ENCODE measurements around the gene MAP6D1. TPM values are rescaled to one million over a fixed set of nuclear protein-coding genes. Genes with fewer than 3 reads are reported as not detected.

MAP6D1 gene
- total RNA-seq, 1 donor from 2014 or later, result 0.79 TPM

DNA sequence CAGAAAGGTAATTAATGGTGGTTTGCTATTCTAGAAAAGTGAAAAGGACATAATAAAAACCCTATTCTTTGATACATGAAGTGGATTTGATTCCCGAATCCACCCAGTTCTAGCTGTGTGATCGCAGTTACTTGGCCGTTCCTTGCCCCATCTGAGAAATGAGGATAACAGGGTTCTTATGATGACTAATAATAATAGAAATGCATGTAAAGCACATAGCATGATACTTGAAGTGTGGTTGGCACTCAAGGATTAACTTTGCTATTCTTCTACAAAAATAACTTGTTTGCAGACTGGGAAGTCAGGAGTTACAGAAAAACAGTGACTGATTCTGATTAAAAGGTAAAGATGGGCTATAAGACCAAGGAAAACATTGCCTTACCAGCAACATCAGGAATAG is 32.5 kb upstream of the MAP6D1 start:
- no peak for DNase-seq (ENCODE audit: low read depth)
- Histone ChIP-seq H3K4me3 (ENCODE audit: low read depth, low read length) (no peak overlapping the region), H3K27me3 (ENCODE audit: control insufficient read depth, insufficient read depth, low read length) (no peaks in the 10 kb centered on the region), H3K36me3 (ENCODE audit: control insufficient read depth, insufficient read depth, low read length) (peaks cover 6% of the 10 kb centered on the region)
- TF ChIP-seq, protein P1, sequence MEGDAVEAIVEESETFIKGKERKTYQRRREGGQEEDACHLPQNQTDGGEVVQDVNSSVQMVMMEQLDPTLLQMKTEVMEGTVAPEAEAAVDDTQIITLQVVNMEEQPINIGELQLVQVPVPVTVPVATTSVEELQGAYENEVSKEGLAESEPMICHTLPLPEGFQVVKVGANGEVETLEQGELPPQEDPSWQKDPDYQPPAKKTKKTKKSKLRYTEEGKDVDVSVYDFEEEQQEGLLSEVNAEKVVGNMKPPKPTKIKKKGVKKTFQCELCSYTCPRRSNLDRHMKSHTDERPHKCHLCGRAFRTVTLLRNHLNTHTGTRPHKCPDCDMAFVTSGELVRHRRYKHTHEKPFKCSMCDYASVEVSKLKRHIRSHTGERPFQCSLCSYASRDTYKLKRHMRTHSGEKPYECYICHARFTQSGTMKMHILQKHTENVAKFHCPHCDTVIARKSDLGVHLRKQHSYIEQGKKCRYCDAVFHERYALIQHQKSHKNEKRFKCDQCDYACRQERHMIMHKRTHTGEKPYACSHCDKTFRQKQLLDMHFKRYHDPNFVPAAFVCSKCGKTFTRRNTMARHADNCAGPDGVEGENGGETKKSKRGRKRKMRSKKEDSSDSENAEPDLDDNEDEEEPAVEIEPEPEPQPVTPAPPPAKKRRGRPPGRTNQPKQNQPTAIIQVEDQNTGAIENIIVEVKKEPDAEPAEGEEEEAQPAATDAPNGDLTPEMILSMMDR (IDR thresholded peaks at IDR 0.05; ENCODE audit: insufficient read depth, low read length, severe bottlenecking), result no peak
- FAIRE-seq, result no peak

DNA sequence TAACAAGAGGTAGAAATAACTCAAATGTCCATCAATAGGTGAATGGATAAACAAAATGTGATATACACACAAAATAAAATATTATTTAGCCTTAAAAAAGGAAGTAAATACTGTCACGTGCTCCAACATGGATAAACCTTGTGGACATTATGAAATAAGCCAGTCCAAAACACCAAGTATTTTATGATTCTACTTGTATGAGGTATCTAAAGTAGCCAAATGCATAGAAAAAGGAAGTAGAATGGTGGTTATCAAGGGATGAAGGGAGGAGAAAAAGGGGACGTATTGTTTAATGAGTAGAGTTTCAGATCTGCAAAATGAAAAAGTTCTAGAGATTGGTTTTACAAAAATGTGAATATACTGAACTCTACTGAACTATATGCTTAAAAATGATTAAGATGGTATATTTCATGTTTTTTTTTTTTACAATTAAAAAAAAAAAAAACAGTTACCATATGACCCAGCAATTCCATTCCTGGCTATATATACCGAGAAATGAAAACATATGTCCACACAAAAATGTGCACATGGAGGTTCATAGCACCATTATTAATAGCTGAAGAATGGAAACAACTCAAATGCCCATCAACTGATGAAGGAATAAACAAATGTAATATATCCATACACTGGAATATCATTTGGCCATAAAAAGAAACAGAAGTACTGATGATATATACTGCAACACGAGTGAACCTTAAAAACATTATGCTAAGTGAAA is 29.1 kb upstream of the MAP6D1 start:
- no peak overlapping the region for H3K4me3 ChIP-seq (ENCODE audit: low read depth, low read length)
- H3K27me3 ChIP-seq (ENCODE audit: control insufficient read depth, insufficient read depth, low read length), result no peaks in the 10 kb centered on the region
- DNase-seq (ENCODE audit: low read depth) (no peak), FAIRE-seq (no peak)
- TF ChIP-seq, protein P1 (IDR thresholded peaks at IDR 0.05; ENCODE audit: insufficient read depth, low read length, severe bottlenecking), result no peak
- H3K36me3 ChIP-seq (ENCODE audit: control insufficient read depth, insufficient read depth, low read length), result no peaks in the 10 kb centered on the region

DNA sequence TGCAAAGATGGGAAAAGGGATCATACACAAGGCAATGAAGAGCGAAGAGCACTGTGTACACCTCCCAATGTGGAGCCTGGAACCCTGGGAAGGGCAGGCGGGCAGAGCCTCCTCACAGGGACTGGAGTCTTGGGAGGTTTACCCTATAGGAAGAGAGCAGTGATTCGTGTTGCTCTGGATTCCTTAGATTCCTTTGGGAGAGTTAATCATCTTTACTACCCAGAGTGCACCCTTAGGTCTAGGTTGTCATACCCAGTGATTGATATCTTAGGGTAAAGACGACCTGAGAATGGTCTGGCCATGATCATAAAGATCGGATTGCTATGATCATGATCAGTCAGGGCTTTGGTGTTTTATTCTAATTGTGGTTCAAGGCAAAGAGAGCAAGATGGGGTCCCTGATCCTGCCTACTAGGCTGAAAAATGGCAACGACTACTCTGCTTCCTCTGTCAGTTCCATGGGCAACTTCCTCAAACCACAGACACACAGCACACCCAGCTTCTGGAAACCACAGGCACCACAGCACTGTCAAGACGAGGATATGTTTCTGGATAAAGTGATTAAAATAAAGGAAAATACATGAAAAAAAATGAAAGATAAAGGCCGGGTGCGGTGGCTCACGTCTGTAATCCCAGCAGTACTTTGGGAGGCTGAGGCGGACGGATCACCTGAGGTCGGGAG is 20.4 kb upstream of the MAP6D1 start:
- Histone ChIP-seq H3K36me3 (ENCODE audit: control insufficient read depth, insufficient read depth, low read length) (peaks cover 3% of the 10 kb centered on the region), H3K4me3 (ENCODE audit: low read depth, low read length) (no peak overlapping the region), H3K27me3 (ENCODE audit: control insufficient read depth, insufficient read depth, low read length) (no peaks in the 10 kb centered on the region)
- DNase-seq (ENCODE audit: low read depth) (peak; percentile 58), FAIRE-seq (no peak)
- TF ChIP-seq, protein P1 (IDR thresholded peaks at IDR 0.05; ENCODE audit: insufficient read depth, low read length, severe bottlenecking), result no peak

DNA sequence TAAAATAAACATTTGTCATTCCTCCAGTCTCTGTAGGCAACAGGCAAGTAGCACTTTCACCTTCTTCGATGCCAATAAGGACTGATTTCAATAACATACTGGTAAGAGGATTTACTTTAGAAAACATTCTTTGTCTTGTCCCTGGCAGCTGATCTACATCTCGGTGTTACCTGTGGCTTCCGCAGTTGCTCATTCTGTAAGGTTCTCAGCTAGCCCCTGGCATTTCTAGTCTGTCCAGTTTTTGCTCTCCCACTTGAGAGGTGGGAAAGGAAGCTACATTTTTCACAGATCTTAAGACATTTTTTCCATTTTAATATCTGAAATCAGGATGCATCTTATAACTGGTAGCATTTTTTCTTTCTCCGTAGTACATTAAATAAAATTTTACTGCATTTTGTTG is 19.7 kb upstream of the MAP6D1 start:
- H3K36me3 ChIP-seq (ENCODE audit: control insufficient read depth, insufficient read depth, low read length), result peaks cover 3% of the 10 kb centered on the region
- TF ChIP-seq, protein P1 (IDR thresholded peaks at IDR 0.05; ENCODE audit: insufficient read depth, low read length, severe bottlenecking), result no peak
- FAIRE-seq (no peak), DNase-seq (ENCODE audit: low read depth) (peak; percentile 59)
- H3K4me3 ChIP-seq (ENCODE audit: low read depth, low read length), result no peak overlapping the region
- H3K27me3 ChIP-seq (ENCODE audit: control insufficient read depth, insufficient read depth, low read length), result no peaks in the 10 kb centered on the region

DNA sequence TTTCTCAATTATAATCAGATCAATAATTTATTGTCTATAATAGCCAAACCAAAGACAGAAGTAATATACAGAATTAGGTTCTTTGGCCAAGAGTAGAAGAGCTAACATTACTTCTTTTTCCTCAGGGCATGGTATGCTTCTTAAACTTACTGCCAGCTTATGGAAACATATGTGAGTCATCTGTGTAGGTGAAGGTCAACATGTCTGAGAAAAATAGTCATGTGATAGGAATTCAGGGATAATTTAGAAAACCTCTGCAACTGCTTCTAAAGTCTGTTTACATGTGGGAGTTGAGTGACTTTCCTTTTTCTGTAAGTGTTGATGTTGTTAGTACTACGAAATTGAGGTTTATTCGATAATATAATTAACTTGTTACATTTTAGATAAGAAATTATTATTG is 19.2 kb upstream of the MAP6D1 start:
- no peaks in the 10 kb centered on the region for H3K27me3 ChIP-seq (ENCODE audit: control insufficient read depth, insufficient read depth, low read length)
- no peak overlapping the region for H3K4me3 ChIP-seq (ENCODE audit: low read depth, low read length)
- peak; percentile 95 for DNase-seq (ENCODE audit: low read depth)
- FAIRE-seq, result no peak
- H3K36me3 ChIP-seq (ENCODE audit: control insufficient read depth, insufficient read depth, low read length), result peaks cover 7% of the 10 kb centered on the region
- TF ChIP-seq, protein P1 (IDR thresholded peaks at IDR 0.05; ENCODE audit: insufficient read depth, low read length, severe bottlenecking), result no peak

Data from bronchial epithelial cell (primary cell).